Measurements from ENCODE around the gene RALGAPA1. TPM values are rescaled to one million over a fixed set of nuclear protein-coding genes. Genes with fewer than 3 reads are reported as not detected.
A peak's percentile ranks its signal among the peaks of the same experiment; 100 is the strongest.

The RALGAPA1 gene
- total and polyA plus RNA-seq, 9 of the 15 experiments (the other 6 are each of a cell fraction or from before 2014, with no cell fraction given) = 2.5 to 16.3 (median 6.2) TPM

DNA sequence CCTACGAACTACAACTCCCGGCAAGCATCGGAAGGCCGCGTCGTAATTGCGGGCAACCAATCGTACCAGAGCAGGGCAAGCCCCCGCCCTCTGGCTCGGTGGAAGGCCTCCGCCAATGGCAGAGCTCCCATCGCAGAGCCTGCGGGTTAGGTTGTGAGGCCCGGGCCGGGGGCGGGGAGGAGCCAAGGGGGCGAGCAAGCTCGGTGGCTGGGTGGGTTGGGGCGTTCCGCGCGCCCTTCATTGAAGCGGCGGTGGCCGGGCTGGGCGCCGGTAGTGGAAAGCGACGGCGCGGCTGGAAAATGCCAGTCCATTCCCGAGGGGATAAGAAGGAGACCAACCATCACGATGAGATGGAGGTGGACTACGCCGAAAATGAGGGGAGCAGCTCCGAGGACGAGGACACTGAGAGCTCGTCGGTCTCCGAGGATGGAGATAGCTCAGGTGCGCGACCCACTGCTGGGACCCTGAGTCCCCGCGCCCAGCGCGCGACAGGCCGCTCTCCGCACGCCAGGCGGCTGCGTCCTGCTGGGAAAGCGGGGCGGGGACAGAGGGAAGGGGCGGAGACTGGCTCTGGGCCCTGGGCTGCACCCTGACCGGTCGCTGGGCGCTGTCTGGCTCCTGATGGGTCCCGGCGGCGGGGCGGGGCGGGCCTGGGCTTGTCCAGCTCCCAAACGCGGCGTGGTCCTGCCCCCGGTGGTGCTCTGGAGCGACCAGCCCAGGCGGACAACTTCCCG, 17.3 kb upstream of the RALGAPA1 start, which contains the start of gene BRMS1L (continued):
- no peak for TF ChIP-seq ZNF253 (CRISPR knock-in tag; conservative IDR thresholded peaks at IDR 0.05)
- no peak for TF ChIP-seq MAFK (IDR thresholded peaks at IDR 0.05; ENCODE audit: low read length)
- TF ChIP-seq POLR2B (IDR thresholded peaks at IDR 0.05; ENCODE audit: low read depth, partially characterized antibody) = peak; percentile 89
- no peak for TF ChIP-seq NBN (IDR thresholded peaks at IDR 0.05; ENCODE audit: low read depth)
- TF ChIP-seq NFE2L1 (tag; IDR thresholded peaks at IDR 0.05; ENCODE audit: borderline replicate concordance, low read depth) = no peak
- peak; percentile 32; the same call in 1 of the 2 replicates for TF ChIP-seq ARID1B (IDR thresholded peaks at IDR 0.05)
- TF ChIP-seq NFE2 (IDR thresholded peaks at IDR 0.05; ENCODE audit: low read depth) = no peak
- TF ChIP-seq E2F8 (IDR thresholded peaks at IDR 0.05; ENCODE audit: low read depth, partially characterized antibody) = peak; percentile 3
- TF ChIP-seq SMARCB1 (IDR thresholded peaks at IDR 0.05; ENCODE audit: insufficient read length, low read depth) = no peak
- TF ChIP-seq NR2C2 (CRISPR knock-in tag; IDR thresholded peaks at IDR 0.05) = no peak
- TF ChIP-seq NR2C2 (tag; IDR thresholded peaks at IDR 0.05) = peak; percentile 66; the same call in 1 of the 2 replicates
- TF ChIP-seq SP1 (CRISPR knock-in tag; IDR thresholded peaks at IDR 0.05) = peak; percentile 69; the same call in 1 of the 2 replicates
- TF ChIP-seq, protein P1, sequence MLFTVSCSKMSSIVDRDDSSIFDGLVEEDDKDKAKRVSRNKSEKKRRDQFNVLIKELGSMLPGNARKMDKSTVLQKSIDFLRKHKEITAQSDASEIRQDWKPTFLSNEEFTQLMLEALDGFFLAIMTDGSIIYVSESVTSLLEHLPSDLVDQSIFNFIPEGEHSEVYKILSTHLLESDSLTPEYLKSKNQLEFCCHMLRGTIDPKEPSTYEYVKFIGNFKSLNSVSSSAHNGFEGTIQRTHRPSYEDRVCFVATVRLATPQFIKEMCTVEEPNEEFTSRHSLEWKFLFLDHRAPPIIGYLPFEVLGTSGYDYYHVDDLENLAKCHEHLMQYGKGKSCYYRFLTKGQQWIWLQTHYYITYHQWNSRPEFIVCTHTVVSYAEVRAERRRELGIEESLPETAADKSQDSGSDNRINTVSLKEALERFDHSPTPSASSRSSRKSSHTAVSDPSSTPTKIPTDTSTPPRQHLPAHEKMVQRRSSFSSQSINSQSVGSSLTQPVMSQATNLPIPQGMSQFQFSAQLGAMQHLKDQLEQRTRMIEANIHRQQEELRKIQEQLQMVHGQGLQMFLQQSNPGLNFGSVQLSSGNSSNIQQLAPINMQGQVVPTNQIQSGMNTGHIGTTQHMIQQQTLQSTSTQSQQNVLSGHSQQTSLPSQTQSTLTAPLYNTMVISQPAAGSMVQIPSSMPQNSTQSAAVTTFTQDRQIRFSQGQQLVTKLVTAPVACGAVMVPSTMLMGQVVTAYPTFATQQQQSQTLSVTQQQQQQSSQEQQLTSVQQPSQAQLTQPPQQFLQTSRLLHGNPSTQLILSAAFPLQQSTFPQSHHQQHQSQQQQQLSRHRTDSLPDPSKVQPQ (CRISPR knock-in tag; IDR thresholded peaks at IDR 0.05; ENCODE audit: borderline replicate concordance) = no peak
- TF ChIP-seq HMGN3 (IDR thresholded peaks at IDR 0.05; ENCODE audit: borderline replicate concordance, extremely low read depth, insufficient read length, low read depth, low read length) = peak; percentile 59
- no peak for TF ChIP-seq RNF219 (CRISPR knock-in tag; IDR thresholded peaks at IDR 0.05)
- peak in 2 of 3 experiments; percentile 19 to 21 for TF ChIP-seq YY1 (IDR thresholded peaks at IDR 0.05; ENCODE audit: borderline replicate concordance in 1 of 3, control insufficient read depth in 1 of 3, extremely low read depth in 1 of 3, insufficient read depth in 3 of 3, insufficient read length in 1 of 3, insufficient replicate concordance in 2 of 3, low read depth in 1 of 3, low read length in 2 of 3)
- TF ChIP-seq HNRNPLL (IDR thresholded peaks at IDR 0.05; ENCODE audit: low read depth, low read length, poor library complexity, severe bottlenecking) = peak; percentile 17

All from K562 (cell line).